NCI-H2029 (cell line): ENCODE results near the gene VILL.
"Not testable (repeated sequence)": the region's sequence is repeated elsewhere in the genome, so short reads cannot be mapped to it uniquely, and the experiment has no call there.

Source experiments
- DNase-seq: peaks from one replicate; lab custom pipeline; 2025; lab: John Stamatoyannopoulos, UW

The VILL gene

GRCh38 chr3:38017445-38018295 is 27.1 kb downstream of the VILL start:
- DNase-seq = no peak

GRCh38 chr3:38018296-38019266 is 28.0 kb downstream of the VILL start:
- DNase-seq = no peak

- DNase-seq = peak; percentile 58
Measured at GRCh38 chr3:38019658-38020341, 29.2 kb downstream of the VILL start.

- no peak for DNase-seq
Measured at GRCh38 chr3:38020342-38020726, 29.7 kb downstream of the VILL start.

GRCh38 chr3:38021196-38021595 is 30.6 kb downstream of the VILL start:
- DNase-seq = no peak

- DNase-seq = no peak
Measured at GRCh38 chr3:38022301-38022700, 31.7 kb downstream of the VILL start.

GRCh38 chr3:38022896-38023709 is 32.5 kb downstream of the VILL start:
- no peak for DNase-seq

- no peak for DNase-seq
Measured at GRCh38 chr3:38026856-38027255, 36.3 kb downstream of the VILL start.

- no peak for DNase-seq
Measured at GRCh38 chr3:38027466-38028465, 37.2 kb downstream of the VILL start.

GRCh38 chr3:38028621-38029361 is 38.2 kb downstream of the VILL start:
- no peak for DNase-seq

- DNase-seq = peak; percentile 17
Measured at GRCh38 chr3:38029400-38030125, 39.0 kb downstream of the VILL start, which contains the start of gene PLCD1. PLCD1 (minus strand) TSS chr3:38029642; CDS start chr3:38029539, 103 bp downstream.

GRCh38 chr3:38030126-38031021 is 39.8 kb downstream of the VILL start:
- DNase-seq = no peak

- peak; percentile 21 for DNase-seq
Measured at GRCh38 chr3:38031022-38031994, 40.7 kb downstream of the VILL start.

- DNase-seq = no peak
Measured at GRCh38 chr3:38032328-38032865, 41.8 kb downstream of the VILL start.

GRCh38 chr3:38033586-38033985 is 43.0 kb downstream of the VILL start:
- not testable (repeated sequence) for DNase-seq

- DNase-seq = not testable (repeated sequence)
Measured at GRCh38 chr3:38034335-38034734, 43.7 kb downstream of the VILL start.
